Parathyroid adenoma (tissue), 2 donors: ENCODE results near the gene SEH1L.

Experiments used
- H2AFZ ChIP-seq: fragments of 300-600 bp; sonication (generic); one replicate; pipeline ENCODE4 v1.7.0; 2017; ENCODE audit warnings: antibody characterized with exemption, mild to moderate bottlenecking
- H3K27ac ChIP-seq: fragments of 300-600 bp; sonication (generic); one replicate; pipeline ENCODE4 v1.7.0; 2017
- H3K27me3 ChIP-seq: fragments of 300-600 bp; sonication (generic); one replicate; pipeline ENCODE4 v1.7.0; 2017; ENCODE audit warnings: low read length; ENCODE audit not compliant: control insufficient read depth, insufficient read depth
- H3K36me3 ChIP-seq: fragments of 300-600 bp; sonication (generic); one replicate; pipeline ENCODE4 v1.7.0; 2017; ENCODE audit warnings: low read length; ENCODE audit not compliant: control insufficient read depth, insufficient read depth
- H3K4me1 ChIP-seq: fragments of 300-600 bp; sonication (generic); one replicate; pipeline ENCODE4 v1.7.0; 2017; ENCODE audit warnings: control low read depth
- H3K4me2 ChIP-seq: fragments of 300-600 bp; sonication (generic); one replicate; pipeline ENCODE4 v1.7.0; 2017; ENCODE audit warnings: low read length
- H3K4me3 ChIP-seq: fragments of 300-600 bp; sonication (generic); one replicate; pipeline ENCODE4 v1.7.0; 2017; ENCODE audit warnings: low read depth, low read length
- H3K79me2 ChIP-seq: fragments of 300-600 bp; sonication (generic); one replicate; pipeline ENCODE4 v1.7.0; 2017; ENCODE audit warnings: control low read depth
- H3K9ac ChIP-seq: fragments of 300-600 bp; sonication (generic); one replicate; pipeline ENCODE4 v1.7.0; 2017; ENCODE audit warnings: mild to moderate bottlenecking
- H3K9me3 ChIP-seq: fragments of 300-600 bp; sonication (generic); one replicate; pipeline ENCODE4 v1.7.0; 2017; ENCODE audit warnings: low read length; ENCODE audit not compliant: control insufficient read depth
- CTCF ChIP-seq: fragments of 300-600 bp; sonication (generic); IDR thresholded peaks from one replicate; pipeline ENCODE4 v1.7.0; 2017; ENCODE audit warnings: antibody characterized with exemption, mild to moderate bottlenecking
- donor health status: primary hyperparathyroidism.

The SEH1L gene

GRCh38 chr18:12948050-12948804 lies 416 bp downstream of the SEH1L start:
- no peaks in the 10 kb centered on the region for H3K36me3 ChIP-seq
- peak overlapping the region; percentile 75 for H3K9ac ChIP-seq
- H3K4me2 ChIP-seq, result peak overlapping the region; percentile 74
- TF ChIP-seq CTCF, result peak; percentile 8
- H3K4me3 ChIP-seq, result peak overlapping the region; percentile 74
- H3K9me3 ChIP-seq, result no peaks in the 10 kb centered on the region
- H3K27me3 ChIP-seq, result no peaks in the 10 kb centered on the region
- peak overlapping the region; percentile 89 for H2AFZ ChIP-seq
- H3K27ac ChIP-seq, result peak overlapping the region; percentile 96
- H3K4me1 ChIP-seq, result peaks cover 8% of the 10 kb centered on the region
- H3K79me2 ChIP-seq, result peaks cover 16% of the 10 kb centered on the region

GRCh38 chr18:12958478-12958877 lies 10.7 kb downstream of the SEH1L start:
- no peak overlapping the region for H2AFZ ChIP-seq
- no peak overlapping the region for H3K9ac ChIP-seq
- peaks cover 6% of the 10 kb centered on the region for H3K79me2 ChIP-seq
- no peak overlapping the region for H3K27ac ChIP-seq
- no peaks in the 10 kb centered on the region for H3K36me3 ChIP-seq
- no peak overlapping the region for H3K4me2 ChIP-seq
- no peaks in the 10 kb centered on the region for H3K27me3 ChIP-seq
- no peaks in the 10 kb centered on the region for H3K9me3 ChIP-seq
- H3K4me1 ChIP-seq, result peaks cover 3% of the 10 kb centered on the region
- no peak for TF ChIP-seq CTCF
- H3K4me3 ChIP-seq, result no peak overlapping the region

GRCh38 chr18:12960395-12960794 lies 12.6 kb downstream of the SEH1L start:
- TF ChIP-seq CTCF, result no peak
- no peak overlapping the region for H2AFZ ChIP-seq
- H3K36me3 ChIP-seq, result no peaks in the 10 kb centered on the region
- H3K4me1 ChIP-seq, result peaks cover 3% of the 10 kb centered on the region
- H3K27me3 ChIP-seq, result no peaks in the 10 kb centered on the region
- no peak overlapping the region for H3K9ac ChIP-seq
- no peak overlapping the region for H3K4me3 ChIP-seq
- no peak overlapping the region for H3K4me2 ChIP-seq
- no peak overlapping the region for H3K27ac ChIP-seq
- no peaks in the 10 kb centered on the region for H3K9me3 ChIP-seq
- peaks cover 6% of the 10 kb centered on the region for H3K79me2 ChIP-seq

GRCh38 chr18:12960853-12961397 lies 13.1 kb downstream of the SEH1L start:
- peak overlapping the region; percentile 43 for H3K4me2 ChIP-seq
- H3K27ac ChIP-seq, result no peak overlapping the region
- H3K9ac ChIP-seq, result no peak overlapping the region
- no peak for TF ChIP-seq CTCF
- H3K36me3 ChIP-seq, result no peaks in the 10 kb centered on the region
- H2AFZ ChIP-seq, result no peak overlapping the region
- no peaks in the 10 kb centered on the region for H3K27me3 ChIP-seq
- H3K9me3 ChIP-seq, result no peaks in the 10 kb centered on the region
- no peak overlapping the region for H3K4me3 ChIP-seq
- H3K4me1 ChIP-seq, result peaks cover 3% of the 10 kb centered on the region
- H3K79me2 ChIP-seq, result peaks cover 6% of the 10 kb centered on the region

- no peak for TF ChIP-seq CTCF
- Histone ChIP-seq H3K9me3 (no peaks in the 10 kb centered on the region), H2AFZ (no peak overlapping the region), H3K9ac (no peak overlapping the region), H3K4me3 (no peak overlapping the region), H3K79me2 (peaks cover 9% of the 10 kb centered on the region), H3K27me3 (no peaks in the 10 kb centered on the region), H3K27ac (no peak overlapping the region), H3K4me2 (no peak overlapping the region), H3K4me1 (peaks cover 3% of the 10 kb centered on the region), H3K36me3 (no peaks in the 10 kb centered on the region)
Measured at GRCh38 chr18:12963069-12963468, 15.3 kb downstream of the SEH1L start.
